H9 (cell line): ENCODE measurements around the gene ARHGAP22. TPM values are rescaled to one million over a fixed set of nuclear protein-coding genes. Genes with fewer than 3 reads are reported as not detected.

ENCODE experiments used
- DNase-seq: peaks from one replicate; pipeline ENCODE4 v3.0.0-alpha.2; 2017
- H2AFZ ChIP-seq: one replicate; pipeline ENCODE4 v1.6.1; 2013; ENCODE audit warnings: mild to moderate bottlenecking, low read length, control low read depth, moderate library complexity
- H2AK5ac ChIP-seq: 2 replicates; pipeline ENCODE4 v1.6.1; 2013; ENCODE audit warnings: low read length, control low read depth, mixed read lengths; ENCODE audit not compliant: insufficient read length
- H2BK120ac ChIP-seq: one replicate; pipeline ENCODE4 v1.6.1; 2013; ENCODE audit warnings: low read depth, mild to moderate bottlenecking, low read length, control low read depth, inconsistent platforms; ENCODE audit not compliant: poor library complexity, severe bottlenecking
- H2BK12ac ChIP-seq: 2 replicates; pipeline ENCODE4 v1.6.1; 2013; ENCODE audit warnings: low read length, control low read depth, mixed read lengths, low read depth; ENCODE audit not compliant: insufficient read length
- H2BK15ac ChIP-seq: 2 replicates; pipeline ENCODE4 v1.6.1; 2013; ENCODE audit warnings: low read depth, low read length, control low read depth
- H2BK20ac ChIP-seq: one replicate; pipeline ENCODE4 v1.6.1; 2013; ENCODE audit warnings: low read depth, mild to moderate bottlenecking, low read length, control low read depth, inconsistent platforms; ENCODE audit not compliant: poor library complexity, severe bottlenecking
- H2BK5ac ChIP-seq: 2 replicates; pipeline ENCODE4 v1.6.1; 2013; ENCODE audit warnings: low read length, control low read depth, mixed read lengths; ENCODE audit not compliant: insufficient read length
- H3K14ac ChIP-seq: 2 replicates; pipeline ENCODE4 v1.6.1; 2013; ENCODE audit warnings: low read length, control low read depth; ENCODE audit not compliant: insufficient read depth
- H3K18ac ChIP-seq: 2 replicates; pipeline ENCODE4 v1.6.1; 2013; ENCODE audit warnings: low read depth, mild to moderate bottlenecking, mixed read lengths, low read length, control low read depth; ENCODE audit not compliant: insufficient read length
- H3K23ac ChIP-seq: 2 replicates; pipeline ENCODE4 v1.6.1; 2013; ENCODE audit warnings: low read length, control low read depth, mixed read lengths, low read depth; ENCODE audit not compliant: insufficient read length
- H3K23me2 ChIP-seq: 2 replicates; pipeline ENCODE4 v1.6.1; 2013; ENCODE audit warnings: low read depth, mild to moderate bottlenecking, mixed read lengths, low read length, control low read depth; ENCODE audit not compliant: insufficient read length, poor library complexity, severe bottlenecking
- H3K27ac ChIP-seq: 2 replicates; pipeline ENCODE4 v1.5.1; 2013; ENCODE audit warnings: low read length, control low read depth, mixed read lengths, low read depth; ENCODE audit not compliant: insufficient read length
- H3K27me3 ChIP-seq: 2 replicates; pipeline ENCODE4 v1.6.1; 2013; ENCODE audit warnings: low read length, control low read depth, inconsistent platforms; ENCODE audit not compliant: insufficient read depth
- H3K4ac ChIP-seq: 2 replicates; pipeline ENCODE4 v1.6.1; 2013; ENCODE audit warnings: low read depth, mild to moderate bottlenecking, control low read depth, inconsistent platforms, low read length, moderate library complexity
- H3K4me1 ChIP-seq: 2 replicates; pipeline ENCODE4 v1.6.1; 2013; ENCODE audit warnings: low read length, control low read depth, inconsistent platforms; ENCODE audit not compliant: insufficient read depth
- H3K4me2 ChIP-seq: 2 replicates; pipeline ENCODE4 v1.6.1; 2013; ENCODE audit warnings: low read length, control low read depth, mixed read lengths; ENCODE audit not compliant: insufficient read length, insufficient read depth
- H3K56ac ChIP-seq: 2 replicates; pipeline ENCODE4 v1.6.1; 2013; ENCODE audit warnings: low read depth, mild to moderate bottlenecking, mixed read lengths, low read length, control low read depth; ENCODE audit not compliant: insufficient read length
- H3K79me1 ChIP-seq: 2 replicates; pipeline ENCODE4 v1.6.1; 2013; ENCODE audit warnings: low read depth, mild to moderate bottlenecking, moderate library complexity, low read length, control low read depth, inconsistent platforms; ENCODE audit not compliant: insufficient read depth, poor library complexity, severe bottlenecking
- H3K79me2 ChIP-seq: 2 replicates; pipeline ENCODE4 v1.6.1; 2013; ENCODE audit warnings: low read length, control low read depth, inconsistent platforms; ENCODE audit not compliant: insufficient read depth
- H3K9ac ChIP-seq: 2 replicates; pipeline ENCODE4 v1.6.1; 2013; ENCODE audit warnings: low read length, control low read depth, mixed read lengths; ENCODE audit not compliant: insufficient read length; ENCODE audit errors: extremely low read depth
- H3K9me3 ChIP-seq: one replicate; pipeline ENCODE4 v1.6.1; 2013; ENCODE audit warnings: low read depth, low read length, inconsistent platforms; ENCODE audit not compliant: control insufficient read depth
- H3T11ph ChIP-seq: one replicate; pipeline ENCODE4 v1.6.1; 2013; ENCODE audit warnings: mild to moderate bottlenecking, low read length, control low read depth, inconsistent platforms
- H4K20me1 ChIP-seq: one replicate; pipeline ENCODE4 v1.6.1; 2013; ENCODE audit not compliant: control insufficient read depth, insufficient read length, insufficient read depth
- H4K5ac ChIP-seq: 2 replicates; pipeline ENCODE4 v1.6.1; 2013; ENCODE audit warnings: low read depth, mild to moderate bottlenecking, mixed read lengths, low read length, control low read depth; ENCODE audit not compliant: insufficient read length
- H4K8ac ChIP-seq: replicated peaks from 2 replicates; pipeline ENCODE4 v1.6.1; 2013; ENCODE audit warnings: low read length, control low read depth, mixed read lengths, low read depth; ENCODE audit not compliant: insufficient read length
- H4K91ac ChIP-seq: 2 replicates; pipeline ENCODE4 v1.6.1; 2013; ENCODE audit warnings: low read depth, mild to moderate bottlenecking, moderate library complexity, mixed read lengths, low read length, control low read depth; ENCODE audit not compliant: insufficient read length
- H3K27ac Mint-ChIP-seq, 3 experiments: 2 replicates in 2 of 3; 3 replicates in 1 of 3; pipeline ENCODE4 v1.8.0; 2020 to 2021; ENCODE audit warnings: mixed read lengths in 3 of 3, mild to moderate bottlenecking in 1 of 3, moderate library complexity in 1 of 3
- H3K27me3 Mint-ChIP-seq: 2 replicates; pipeline ENCODE4 v1.8.0; 2021; ENCODE audit warnings: low read depth, mild to moderate bottlenecking, moderate library complexity, mixed read lengths
- H3K36me3 Mint-ChIP-seq, 3 experiments: 2 replicates in 2 of 3; 3 replicates in 1 of 3; pipeline ENCODE4 v1.8.0; 2020 to 2021; ENCODE audit warnings: low read depth in 3 of 3, mixed read lengths in 3 of 3; ENCODE audit not compliant: insufficient read depth in 1 of 3
- H3K4me1 Mint-ChIP-seq, 2 experiments: 2 replicates each; pipeline ENCODE4 v1.8.0; 2020; ENCODE audit warnings: mixed read lengths in 2 of 2
- H3K4me3 Mint-ChIP-seq, 2 experiments: 2 replicates in 1 of 2; 3 replicates in 1 of 2; pipeline ENCODE4 v1.8.0; 2020 to 2021; ENCODE audit warnings: mild to moderate bottlenecking in 2 of 2, mixed read lengths in 2 of 2, moderate library complexity in 1 of 2
- H3K9me3 Mint-ChIP-seq, 2 experiments: 2 replicates in 1 of 2; 3 replicates in 1 of 2; pipeline ENCODE4 v1.8.0; 2020; ENCODE audit warnings: mild to moderate bottlenecking in 2 of 2, mixed read lengths in 2 of 2, moderate library complexity in 1 of 2
- WGBS: extraction: QIAGEN DNeasy Blood & Tissue Kit; methylation state at CpG from one replicate; pipeline ENCODE4 v1.1.7; 2013; ENCODE audit warnings: missing lambda C conversion rate, low lambda C conversion rate, mixed read lengths; ENCODE audit not compliant: insufficient read length; ENCODE audit errors: extremely low coverage; 5-methylcytosine and 5-hydroxymethylcytosine counted together
- total RNA-seq: library from RNA; stranded (reverse); gene quantifications from 2 replicates; pipeline ENCODE4 v1.2.1, GENCODE V29; 2021
- TF ChIP-seq, protein P1 (sequence below): fragments of 200-600 bp; sonication (generic); conservative IDR thresholded peaks from 3 replicates; pipeline ENCODE4 v1.8.0; 2021; ENCODE audit warnings: antibody characterized with exemption, mild to moderate bottlenecking

ARHGAP22 gene
- total RNA-seq, 1 experiment from 2014 or later, result 7.4 TPM

- Histone ChIP-seq H2AK5ac (no peak overlapping the region), H4K8ac (no peak overlapping the region), H3K23me2 (peaks cover 11% of the 10 kb centered on the region), H4K5ac (no peak overlapping the region), H3T11ph (no peak overlapping the region), H2BK5ac (no peak overlapping the region), H3K23ac (no peak overlapping the region), H2BK20ac (no peak overlapping the region), H3K79me1 (no peaks in the 10 kb centered on the region), H3K4ac (no peak overlapping the region), H4K91ac (no peak overlapping the region), H2BK120ac (no peak overlapping the region), H3K9ac (no peak overlapping the region), H2AFZ (no peak overlapping the region), H3K9me3 (no peaks in the 10 kb centered on the region), H3K4me1 (no peaks in the 10 kb centered on the region; the same call in 1 of the 2 replicates), H3K79me2 (no peaks in the 10 kb centered on the region), H4K20me1 (no peaks in the 10 kb centered on the region), H2BK15ac (no peak overlapping the region), H3K4me2 (no peak overlapping the region), H3K14ac (no peak overlapping the region), H3K18ac (no peak overlapping the region), H3K56ac (no peak overlapping the region), H3K27ac (no peak overlapping the region), H2BK12ac (no peak overlapping the region), H3K27me3 (peaks cover 5% of the 10 kb centered on the region; the same call in 1 of the 2 replicates)
- Mint-ChIP-seq H3K9me3 (no peaks in the 10 kb centered on the region; a peak in 1 of 5 replicates), H3K4me3 (no peak overlapping the region), H3K36me3 (no peaks in the 10 kb centered on the region; a peak in 1 of 7 replicates), H3K27ac (no peak overlapping the region), H3K27me3 (peaks cover 66% of the 10 kb centered on the region), H3K4me1 (peaks cover 10 to 11% of the 10 kb centered on the region in 2 experiments)
- WGBS, result no CpG with 5 or more reads among the region's 5 CpGs
- TF ChIP-seq, protein P1, sequence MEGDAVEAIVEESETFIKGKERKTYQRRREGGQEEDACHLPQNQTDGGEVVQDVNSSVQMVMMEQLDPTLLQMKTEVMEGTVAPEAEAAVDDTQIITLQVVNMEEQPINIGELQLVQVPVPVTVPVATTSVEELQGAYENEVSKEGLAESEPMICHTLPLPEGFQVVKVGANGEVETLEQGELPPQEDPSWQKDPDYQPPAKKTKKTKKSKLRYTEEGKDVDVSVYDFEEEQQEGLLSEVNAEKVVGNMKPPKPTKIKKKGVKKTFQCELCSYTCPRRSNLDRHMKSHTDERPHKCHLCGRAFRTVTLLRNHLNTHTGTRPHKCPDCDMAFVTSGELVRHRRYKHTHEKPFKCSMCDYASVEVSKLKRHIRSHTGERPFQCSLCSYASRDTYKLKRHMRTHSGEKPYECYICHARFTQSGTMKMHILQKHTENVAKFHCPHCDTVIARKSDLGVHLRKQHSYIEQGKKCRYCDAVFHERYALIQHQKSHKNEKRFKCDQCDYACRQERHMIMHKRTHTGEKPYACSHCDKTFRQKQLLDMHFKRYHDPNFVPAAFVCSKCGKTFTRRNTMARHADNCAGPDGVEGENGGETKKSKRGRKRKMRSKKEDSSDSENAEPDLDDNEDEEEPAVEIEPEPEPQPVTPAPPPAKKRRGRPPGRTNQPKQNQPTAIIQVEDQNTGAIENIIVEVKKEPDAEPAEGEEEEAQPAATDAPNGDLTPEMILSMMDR, result no peak
- DNase-seq, result no peak
Observed at GRCh38 chr10:48653347-48653746, 48.5 kb upstream of the ARHGAP22 start.
